ENCODE data around the gene ANKRD44.

The ANKRD44 gene

GRCh38 chr2:197357986-197358385, 47.4 kb upstream of the ANKRD44 start:
- H3K27me3 ChIP-seq (ENCODE audit: insufficient read depth, low read length, poor library complexity, severe bottlenecking): no peaks in the 10 kb centered on the region
- no peaks in the 10 kb centered on the region for H3K9me3 ChIP-seq (ENCODE audit: insufficient read depth, low read depth, low read length)
- H3K4me2 ChIP-seq (ENCODE audit: low read depth, low read length, poor library complexity, severe bottlenecking): no peak overlapping the region
- no peaks in the 10 kb centered on the region for H3F3A ChIP-seq (ENCODE audit: low read depth)
- no peak overlapping the region for H3K4me3 ChIP-seq (ENCODE audit: low read length, poor library complexity, severe bottlenecking)
- H3K36me3 ChIP-seq (ENCODE audit: insufficient read depth, low read length): no peaks in the 10 kb centered on the region
- H2AFZ ChIP-seq (ENCODE audit: low read length): no peak overlapping the region
- no peak overlapping the region for H3K9ac ChIP-seq (ENCODE audit: low read depth, low read length, poor library complexity, severe bottlenecking)
- TF ChIP-seq EZH2phosphoT487 (IDR thresholded peaks at IDR 0.05; ENCODE audit: borderline replicate concordance): no peak
- TF ChIP-seq, protein P1, sequence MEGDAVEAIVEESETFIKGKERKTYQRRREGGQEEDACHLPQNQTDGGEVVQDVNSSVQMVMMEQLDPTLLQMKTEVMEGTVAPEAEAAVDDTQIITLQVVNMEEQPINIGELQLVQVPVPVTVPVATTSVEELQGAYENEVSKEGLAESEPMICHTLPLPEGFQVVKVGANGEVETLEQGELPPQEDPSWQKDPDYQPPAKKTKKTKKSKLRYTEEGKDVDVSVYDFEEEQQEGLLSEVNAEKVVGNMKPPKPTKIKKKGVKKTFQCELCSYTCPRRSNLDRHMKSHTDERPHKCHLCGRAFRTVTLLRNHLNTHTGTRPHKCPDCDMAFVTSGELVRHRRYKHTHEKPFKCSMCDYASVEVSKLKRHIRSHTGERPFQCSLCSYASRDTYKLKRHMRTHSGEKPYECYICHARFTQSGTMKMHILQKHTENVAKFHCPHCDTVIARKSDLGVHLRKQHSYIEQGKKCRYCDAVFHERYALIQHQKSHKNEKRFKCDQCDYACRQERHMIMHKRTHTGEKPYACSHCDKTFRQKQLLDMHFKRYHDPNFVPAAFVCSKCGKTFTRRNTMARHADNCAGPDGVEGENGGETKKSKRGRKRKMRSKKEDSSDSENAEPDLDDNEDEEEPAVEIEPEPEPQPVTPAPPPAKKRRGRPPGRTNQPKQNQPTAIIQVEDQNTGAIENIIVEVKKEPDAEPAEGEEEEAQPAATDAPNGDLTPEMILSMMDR (conservative IDR thresholded peaks at IDR 0.05; ENCODE audit: low read length): no peak
- H3K4me1 ChIP-seq (ENCODE audit: insufficient read depth, low read length, poor library complexity, severe bottlenecking): no peaks in the 10 kb centered on the region
- H3K79me2 ChIP-seq (ENCODE audit: insufficient read depth, low read length): no peaks in the 10 kb centered on the region
- no peaks in the 10 kb centered on the region for H3K9me2 ChIP-seq (replicated peaks; ENCODE audit: low read depth, low read length)
- H4K20me1 ChIP-seq (ENCODE audit: insufficient read depth, low read length, poor library complexity, severe bottlenecking): no peaks in the 10 kb centered on the region

GRCh38 chr2:197356136-197356535, 45.6 kb upstream of the ANKRD44 start:
- no peaks in the 10 kb centered on the region for H3K27me3 ChIP-seq (ENCODE audit: insufficient read depth, low read length, poor library complexity, severe bottlenecking)
- H3K9ac ChIP-seq (ENCODE audit: low read depth, low read length, poor library complexity, severe bottlenecking): no peak overlapping the region
- no peak overlapping the region for H3K4me3 ChIP-seq (ENCODE audit: low read length, poor library complexity, severe bottlenecking)
- H2AFZ ChIP-seq (ENCODE audit: low read length): no peak overlapping the region
- H3F3A ChIP-seq (ENCODE audit: low read depth): no peaks in the 10 kb centered on the region
- no peaks in the 10 kb centered on the region for H3K9me2 ChIP-seq (replicated peaks; ENCODE audit: low read depth, low read length)
- H4K20me1 ChIP-seq (ENCODE audit: insufficient read depth, low read length, poor library complexity, severe bottlenecking): no peaks in the 10 kb centered on the region
- no peaks in the 10 kb centered on the region for H3K79me2 ChIP-seq (ENCODE audit: insufficient read depth, low read length)
- TF ChIP-seq, protein P1 (conservative IDR thresholded peaks at IDR 0.05; ENCODE audit: low read length): peak; percentile 60
- TF ChIP-seq EZH2phosphoT487 (IDR thresholded peaks at IDR 0.05; ENCODE audit: borderline replicate concordance): no peak
- H3K4me1 ChIP-seq (ENCODE audit: insufficient read depth, low read length, poor library complexity, severe bottlenecking): no peaks in the 10 kb centered on the region
- H3K9me3 ChIP-seq (ENCODE audit: insufficient read depth, low read depth, low read length): no peaks in the 10 kb centered on the region
- H3K4me2 ChIP-seq (ENCODE audit: low read depth, low read length, poor library complexity, severe bottlenecking): no peak overlapping the region
- H3K36me3 ChIP-seq (ENCODE audit: insufficient read depth, low read length): no peaks in the 10 kb centered on the region

- H3K4me1 ChIP-seq (ENCODE audit: insufficient read depth, low read length, poor library complexity, severe bottlenecking): no peaks in the 10 kb centered on the region
- no peaks in the 10 kb centered on the region for H3K27me3 ChIP-seq (ENCODE audit: insufficient read depth, low read length, poor library complexity, severe bottlenecking)
- no peaks in the 10 kb centered on the region for H3K9me2 ChIP-seq (replicated peaks; ENCODE audit: low read depth, low read length)
- H3K9ac ChIP-seq (ENCODE audit: low read depth, low read length, poor library complexity, severe bottlenecking): no peak overlapping the region
- H3K79me2 ChIP-seq (ENCODE audit: insufficient read depth, low read length): no peaks in the 10 kb centered on the region
- H3F3A ChIP-seq (ENCODE audit: low read depth): no peaks in the 10 kb centered on the region
- no peaks in the 10 kb centered on the region for H3K36me3 ChIP-seq (ENCODE audit: insufficient read depth, low read length)
- TF ChIP-seq EZH2phosphoT487 (IDR thresholded peaks at IDR 0.05; ENCODE audit: borderline replicate concordance): no peak
- TF ChIP-seq, protein P1 (conservative IDR thresholded peaks at IDR 0.05; ENCODE audit: low read length): no peak
- H3K4me2 ChIP-seq (ENCODE audit: low read depth, low read length, poor library complexity, severe bottlenecking): no peak overlapping the region
- no peak overlapping the region for H2AFZ ChIP-seq (ENCODE audit: low read length)
- H4K20me1 ChIP-seq (ENCODE audit: insufficient read depth, low read length, poor library complexity, severe bottlenecking): no peaks in the 10 kb centered on the region
- H3K9me3 ChIP-seq (ENCODE audit: insufficient read depth, low read depth, low read length): no peaks in the 10 kb centered on the region
- no peak overlapping the region for H3K4me3 ChIP-seq (ENCODE audit: low read length, poor library complexity, severe bottlenecking)
Measured at GRCh38 chr2:197354169-197354558, 43.6 kb upstream of the ANKRD44 start.
